K562 (cell line): Measurements from ENCODE around the gene CLCN4. TPM values are rescaled to one million over a fixed set of nuclear protein-coding genes. Genes with fewer than 3 reads are reported as not detected.
A peak's percentile ranks its signal among the peaks of the same experiment; 100 is the strongest.

Experiments used
- BACH1 ChIP-seq: fragments of 200-800 bp; sonication (Bioruptor generic); IDR thresholded peaks from 2 replicates; pipeline ENCODE4 v1.6.1; 2016; ENCODE audit warnings: missing genetic modification characterization, missing compliant biosample characterization
- CBFB ChIP-seq: sonication (generic); formaldehyde crosslinking; IDR thresholded peaks from 2 replicates; pipeline ENCODE4 v1.4.0; 2020; ENCODE audit warnings: mild to moderate bottlenecking, missing genetic modification reagents
- DNMT1 ChIP-seq: fragments of 450-650 bp; IDR thresholded peaks from 2 replicates; pipeline ENCODE4 v1.6.1; 2016; ENCODE audit warnings: antibody characterized with exemption, mild to moderate bottlenecking
- EP400 ChIP-seq: fragments of 450-650 bp; IDR thresholded peaks from 2 replicates; pipeline ENCODE4 v1.6.1; 2017; ENCODE audit warnings: antibody characterized with exemption, mild to moderate bottlenecking, moderate library complexity
- FOSL1 ChIP-seq: fragments of 200-800 bp; sonication (Bioruptor generic); conservative IDR thresholded peaks from 2 replicates; pipeline ENCODE4 v1.6.1; 2016; ENCODE audit warnings: missing genetic modification characterization, missing compliant biosample characterization
- HNRNPL ChIP-seq: fragments of 200-400 bp; formaldehyde crosslinking; IDR thresholded peaks from 2 replicates; pipeline ENCODE4 v1.6.1; 2017; ENCODE audit warnings: low read depth, mild to moderate bottlenecking, low read length
- HNRNPUL1 ChIP-seq: fragments of 200-400 bp; formaldehyde crosslinking; IDR thresholded peaks from 2 replicates; pipeline ENCODE4 v1.6.1; 2017; ENCODE audit warnings: low read length
- MTA2 ChIP-seq: fragments of 450-650 bp; IDR thresholded peaks from 2 replicates; pipeline ENCODE4 v1.6.1; 2016; ENCODE audit warnings: low read depth
- NFXL1 ChIP-seq: fragments of 450-650 bp; formaldehyde crosslinking; IDR thresholded peaks from 2 replicates; pipeline ENCODE4 v1.4.0; 2021; ENCODE audit warnings: mild to moderate bottlenecking
- PML ChIP-seq: IDR thresholded peaks from 2 replicates; pipeline ENCODE4 v1.6.1; 2012; ENCODE audit warnings: low read length, inconsistent platforms
- PRPF4 ChIP-seq: fragments of 200-400 bp; formaldehyde crosslinking; IDR thresholded peaks from one replicate; pipeline ENCODE4 v1.6.1; 2017; ENCODE audit warnings: low read length, low read depth, mild to moderate bottlenecking; ENCODE audit not compliant: insufficient read depth, poor library complexity, severe bottlenecking
- RUNX1 ChIP-seq: sonication (generic); IDR thresholded peaks from 2 replicates; pipeline ENCODE4 v1.6.1; 2016; ENCODE audit warnings: antibody characterized with exemption, low read depth
- SREBF1 ChIP-seq: fragments of 150-350 bp; IDR thresholded peaks from 2 replicates; pipeline ENCODE4 v1.6.1; 2014; ENCODE audit warnings: antibody characterized with exemption, low read depth, low read length, borderline replicate concordance
- TCFL5 ChIP-seq: fragments of 250-450 bp; sonication (Bioruptor Pico); conservative IDR thresholded peaks from 2 replicates; pipeline ENCODE4 v1.6.1; 2021; ENCODE audit warnings: mild to moderate bottlenecking, moderate library complexity, matching md5 sums
- TOE1 ChIP-seq, 2 experiments: fragments of 450-650 bp in 1 of 2; sonication (generic) in 1 of 2; formaldehyde crosslinking in 1 of 2; IDR thresholded peaks; 2 replicates each; pipeline versions ENCODE4 v1.7.1 to v1.8.0; 2016 to 2022; ENCODE audit warnings: borderline replicate concordance in 2 of 2, mild to moderate bottlenecking in 2 of 2, antibody characterized with exemption in 1 of 2, inconsistent platforms in 1 of 2, low read depth in 1 of 2, missing genetic modification reagents in 1 of 2, moderate library complexity in 1 of 2
- ZC3H11A ChIP-seq: IDR thresholded peaks from 2 replicates; pipeline ENCODE4 v1.6.1; 2012; ENCODE audit warnings: low read depth, low read length, improper control_type of control experiment
- ZNF778 ChIP-seq: fragments of 450-650 bp; formaldehyde crosslinking; IDR thresholded peaks from 2 replicates; pipeline ENCODE4 v1.4.0; 2020; ENCODE audit warnings: mild to moderate bottlenecking, moderate library complexity
- polyA plus RNA-seq, 8 experiments: library from polyadenylated mRNA; depleted of rRNA in 4 of 8; stranded (reverse) in 5 of 8; unstranded in 3 of 8; fragments of >200 nt; fragmentation: Nextera tagmentation in 2 of 8; fragmentation: Illumina TruSeq in 1 of 8; extraction: Ambion mirVana in 2 of 8; extraction: Trizol in 1 of 8; gene quantifications; 2 replicates each; pipeline versions ENCODE4 v1.2.1 to v1.2.3, GENCODE V29; 2011 to 2014; ENCODE audit warnings: inconsistent platforms in 1 of 8, missing spikeins in 1 of 8
- total RNA-seq, 7 experiments: library from RNA; depleted of rRNA in 6 of 7; stranded (reverse); fragments of >200 nt in 6 of 7; fragmentation: Illumina TruSeq in 2 of 7; extraction: Trizol in 2 of 7; gene quantifications; 2 replicates each; pipeline versions ENCODE4 v1.2.1 to v1.2.3, GENCODE V29; 2011 to 2021; ENCODE audit warnings: low replicate concordance in 1 of 7
- TF ChIP-seq, protein P1 (sequence below): fragments of 250-450 bp; sonication (Bioruptor Pico); IDR thresholded peaks from 2 replicates; pipeline ENCODE4 v1.8.0; 2022; ENCODE audit warnings: inconsistent platforms, mild to moderate bottlenecking, moderate library complexity, borderline replicate concordance
- TF ChIP-seq, protein P2 (sequence below): sonication (generic); formaldehyde crosslinking; IDR thresholded peaks from 2 replicates; pipeline ENCODE4 v1.9.0; 2022; ENCODE audit warnings: mild to moderate bottlenecking, missing genetic modification reagents
- TF ChIP-seq, protein P3 (sequence below): sonication (generic); formaldehyde crosslinking; IDR thresholded peaks from 2 replicates; pipeline ENCODE4 v1.5.0; 2020; ENCODE audit warnings: missing genetic modification reagents
- TF ChIP-seq, protein P4 (sequence below): fragments of 450-650 bp; formaldehyde crosslinking; IDR thresholded peaks from 2 replicates; pipeline ENCODE4 v1.4.0; 2020; ENCODE audit warnings: mild to moderate bottlenecking, moderate library complexity
- TF ChIP-seq, protein P5 (sequence below): fragments of 250-450 bp; sonication (Bioruptor Pico); IDR thresholded peaks from 2 replicates; pipeline ENCODE4 v1.4.0; 2020; ENCODE audit warnings: mild to moderate bottlenecking, moderate library complexity, borderline replicate concordance

The CLCN4 gene
- total and polyA plus RNA-seq, 9 of the 15 experiments (the other 6 are each of a cell fraction or from before 2014, with no cell fraction given) = 0.03 to 0.24 (median 0.10) TPM; not detected in 1

DNA sequence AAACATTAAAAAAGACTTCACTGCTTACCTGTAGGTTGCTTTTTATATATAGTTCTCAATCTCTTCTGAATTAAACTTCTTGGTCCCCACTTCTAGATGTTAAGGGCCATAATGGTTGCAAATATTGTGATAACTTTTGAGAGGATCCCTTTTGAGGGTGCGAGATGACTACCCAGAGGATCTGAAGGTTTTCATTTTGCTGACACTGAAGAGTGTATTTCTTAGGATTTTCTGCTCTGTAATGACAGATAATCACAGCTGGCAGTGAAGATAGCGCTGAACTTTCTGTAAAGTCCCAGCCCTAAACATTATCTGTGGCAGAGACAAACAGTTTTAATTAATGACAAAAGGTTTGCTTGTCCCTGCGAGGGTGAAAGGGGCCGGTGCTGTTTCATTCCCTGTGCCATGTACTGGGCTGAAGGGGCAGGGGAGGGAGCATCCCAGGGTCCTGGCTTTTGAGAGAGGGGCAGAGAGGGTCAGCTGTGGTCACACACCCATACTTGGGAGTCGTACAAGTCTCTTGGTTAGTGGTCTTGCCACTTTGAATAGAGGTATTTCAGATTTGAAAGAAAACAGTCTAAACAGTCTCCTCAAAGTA, 22.2 kb downstream of the CLCN4 start (continued):
- TF ChIP-seq NFXL1 (CRISPR knock-in tag) (no peak), SREBF1 (no peak), HNRNPL (no peak), TOE1 (IDR thresholded peaks at IDR 0.05; ENCODE audit: borderline replicate concordance) (no peak), TOE1 (CRISPR knock-in tag; IDR thresholded peaks at IDR 0.05; ENCODE audit: borderline replicate concordance, low read depth) (no peak), CBFB (CRISPR knock-in tag) (no peak), DNMT1 (no peak), HNRNPUL1 (no peak), BACH1 (tag) (no peak), PML (peak; percentile 91), PRPF4 (no peak), TCFL5 (CRISPR knock-in tag) (no peak), FOSL1 (peak; percentile 43; the same call in 1 of the 2 replicates), EP400 (no peak), ZNF778 (CRISPR knock-in tag) (no peak), MTA2 (peak; percentile 87), RUNX1 (no peak), ZC3H11A (no peak)
- TF ChIP-seq, protein P1, sequence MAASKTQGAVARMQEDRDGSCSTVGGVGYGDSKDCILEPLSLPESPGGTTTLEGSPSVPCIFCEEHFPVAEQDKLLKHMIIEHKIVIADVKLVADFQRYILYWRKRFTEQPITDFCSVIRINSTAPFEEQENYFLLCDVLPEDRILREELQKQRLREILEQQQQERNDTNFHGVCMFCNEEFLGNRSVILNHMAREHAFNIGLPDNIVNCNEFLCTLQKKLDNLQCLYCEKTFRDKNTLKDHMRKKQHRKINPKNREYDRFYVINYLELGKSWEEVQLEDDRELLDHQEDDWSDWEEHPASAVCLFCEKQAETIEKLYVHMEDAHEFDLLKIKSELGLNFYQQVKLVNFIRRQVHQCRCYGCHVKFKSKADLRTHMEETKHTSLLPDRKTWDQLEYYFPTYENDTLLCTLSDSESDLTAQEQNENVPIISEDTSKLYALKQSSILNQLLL (CRISPR knock-in tag) = no peak
- TF ChIP-seq, protein P2, sequence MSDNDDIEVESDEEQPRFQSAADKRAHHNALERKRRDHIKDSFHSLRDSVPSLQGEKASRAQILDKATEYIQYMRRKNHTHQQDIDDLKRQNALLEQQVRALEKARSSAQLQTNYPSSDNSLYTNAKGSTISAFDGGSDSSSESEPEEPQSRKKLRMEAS (CRISPR knock-in tag) = no peak
- TF ChIP-seq, protein P3, sequence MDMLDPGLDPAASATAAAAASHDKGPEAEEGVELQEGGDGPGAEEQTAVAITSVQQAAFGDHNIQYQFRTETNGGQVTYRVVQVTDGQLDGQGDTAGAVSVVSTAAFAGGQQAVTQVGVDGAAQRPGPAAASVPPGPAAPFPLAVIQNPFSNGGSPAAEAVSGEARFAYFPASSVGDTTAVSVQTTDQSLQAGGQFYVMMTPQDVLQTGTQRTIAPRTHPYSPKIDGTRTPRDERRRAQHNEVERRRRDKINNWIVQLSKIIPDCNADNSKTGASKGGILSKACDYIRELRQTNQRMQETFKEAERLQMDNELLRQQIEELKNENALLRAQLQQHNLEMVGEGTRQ (CRISPR knock-in tag) = no peak
- TF ChIP-seq, protein P4, sequence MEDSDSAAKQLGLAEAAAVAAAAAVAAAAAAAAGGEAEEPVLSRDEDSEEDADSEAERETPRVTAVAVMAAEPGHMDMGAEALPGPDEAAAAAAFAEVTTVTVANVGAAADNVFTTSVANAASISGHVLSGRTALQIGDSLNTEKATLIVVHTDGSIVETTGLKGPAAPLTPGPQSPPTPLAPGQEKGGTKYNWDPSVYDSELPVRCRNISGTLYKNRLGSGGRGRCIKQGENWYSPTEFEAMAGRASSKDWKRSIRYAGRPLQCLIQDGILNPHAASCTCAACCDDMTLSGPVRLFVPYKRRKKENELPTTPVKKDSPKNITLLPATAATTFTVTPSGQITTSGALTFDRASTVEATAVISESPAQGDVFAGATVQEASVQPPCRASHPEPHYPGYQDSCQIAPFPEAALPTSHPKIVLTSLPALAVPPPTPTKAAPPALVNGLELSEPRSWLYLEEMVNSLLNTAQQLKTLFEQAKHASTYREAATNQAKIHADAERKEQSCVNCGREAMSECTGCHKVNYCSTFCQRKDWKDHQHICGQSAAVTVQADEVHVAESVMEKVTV = no peak
- TF ChIP-seq, protein P5, sequence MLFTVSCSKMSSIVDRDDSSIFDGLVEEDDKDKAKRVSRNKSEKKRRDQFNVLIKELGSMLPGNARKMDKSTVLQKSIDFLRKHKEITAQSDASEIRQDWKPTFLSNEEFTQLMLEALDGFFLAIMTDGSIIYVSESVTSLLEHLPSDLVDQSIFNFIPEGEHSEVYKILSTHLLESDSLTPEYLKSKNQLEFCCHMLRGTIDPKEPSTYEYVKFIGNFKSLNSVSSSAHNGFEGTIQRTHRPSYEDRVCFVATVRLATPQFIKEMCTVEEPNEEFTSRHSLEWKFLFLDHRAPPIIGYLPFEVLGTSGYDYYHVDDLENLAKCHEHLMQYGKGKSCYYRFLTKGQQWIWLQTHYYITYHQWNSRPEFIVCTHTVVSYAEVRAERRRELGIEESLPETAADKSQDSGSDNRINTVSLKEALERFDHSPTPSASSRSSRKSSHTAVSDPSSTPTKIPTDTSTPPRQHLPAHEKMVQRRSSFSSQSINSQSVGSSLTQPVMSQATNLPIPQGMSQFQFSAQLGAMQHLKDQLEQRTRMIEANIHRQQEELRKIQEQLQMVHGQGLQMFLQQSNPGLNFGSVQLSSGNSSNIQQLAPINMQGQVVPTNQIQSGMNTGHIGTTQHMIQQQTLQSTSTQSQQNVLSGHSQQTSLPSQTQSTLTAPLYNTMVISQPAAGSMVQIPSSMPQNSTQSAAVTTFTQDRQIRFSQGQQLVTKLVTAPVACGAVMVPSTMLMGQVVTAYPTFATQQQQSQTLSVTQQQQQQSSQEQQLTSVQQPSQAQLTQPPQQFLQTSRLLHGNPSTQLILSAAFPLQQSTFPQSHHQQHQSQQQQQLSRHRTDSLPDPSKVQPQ (CRISPR knock-in tag) = no peak
